WTC11 (cell line): ENCODE measurements around the gene IGLL1. TPM values are rescaled to one million over a fixed set of nuclear protein-coding genes. Genes with fewer than 3 reads are reported as not detected.

Source experiments
- ATAC-seq: fragments of 200-7000 bp; cut with Tn5 transposase; 2 replicates; pipeline ENCODE4 v1.10.0; 2021; ENCODE audit warnings: mild to moderate bottlenecking, moderate library complexity
- CTCF ChIA-PET: fragments of 300-600 bp; sonication (Branson Sonifier 250); formaldehyde crosslinking; loops from one replicate; lab custom pipeline; 2021; ENCODE audit warnings: antibody characterized with exemption; lab: Charles Lee
- POLR2A ChIA-PET: fragments of 350-600 bp; sonication (Branson Sonifier 250); formaldehyde crosslinking; loops from one replicate; lab custom pipeline; 2021; ENCODE audit warnings: antibody characterized with exemption; lab: Charles Lee
- DNase-seq: peaks from one replicate; pipeline ENCODE4 v3.0.0; 2021; ENCODE audit warnings: low spot score
- H3K27ac Mint-ChIP-seq: 2 replicates; pipeline ENCODE4 v1.8.0; 2021; ENCODE audit warnings: mixed read lengths
- H3K27me3 Mint-ChIP-seq: 2 replicates; pipeline ENCODE4 v1.8.0; 2021; ENCODE audit warnings: low read depth, mild to moderate bottlenecking, moderate library complexity, mixed read lengths
- H3K36me3 Mint-ChIP-seq: 2 replicates; pipeline ENCODE4 v1.8.0; 2021; ENCODE audit warnings: mixed read lengths
- H3K4me1 Mint-ChIP-seq: 2 replicates; pipeline ENCODE4 v1.8.0; 2022; ENCODE audit warnings: mixed read lengths
- H3K4me3 Mint-ChIP-seq: 2 replicates; pipeline ENCODE4 v1.8.0; 2021; ENCODE audit warnings: mild to moderate bottlenecking, moderate library complexity, mixed read lengths
- H3K9me3 Mint-ChIP-seq: 2 replicates; pipeline ENCODE4 v1.8.0; 2021; ENCODE audit warnings: mixed read lengths
- AFF4 ChIP-seq: sonication (generic); formaldehyde crosslinking; IDR thresholded peaks from 2 replicates; pipeline ENCODE4 v1.8.1; 2023; ENCODE audit warnings: mild to moderate bottlenecking, missing genetic modification reagents, borderline replicate concordance
- ARID4B ChIP-seq: sonication (generic); formaldehyde crosslinking; IDR thresholded peaks from 2 replicates; pipeline ENCODE4 v1.8.0; 2023; ENCODE audit warnings: missing genetic modification reagents, mild to moderate bottlenecking, borderline replicate concordance
- ATF1 ChIP-seq: sonication (generic); formaldehyde crosslinking; IDR thresholded peaks from 2 replicates; pipeline ENCODE4 v1.8.1; 2023; ENCODE audit warnings: mild to moderate bottlenecking, moderate library complexity, missing genetic modification reagents
- E2F5 ChIP-seq: sonication (generic); formaldehyde crosslinking; IDR thresholded peaks from 2 replicates; pipeline ENCODE4 v1.8.1; 2022; ENCODE audit warnings: mild to moderate bottlenecking, moderate library complexity, missing genetic modification reagents
- ELF4 ChIP-seq: sonication (generic); formaldehyde crosslinking; IDR thresholded peaks from 2 replicates; pipeline ENCODE4 v1.8.1; 2022; ENCODE audit warnings: low read depth, mild to moderate bottlenecking, moderate library complexity, missing genetic modification reagents
- FOXJ3 ChIP-seq: sonication (generic); formaldehyde crosslinking; IDR thresholded peaks from 2 replicates; pipeline ENCODE4 v1.9.0; 2021; ENCODE audit warnings: missing genetic modification reagents, mild to moderate bottlenecking, borderline replicate concordance
- GABPB1 ChIP-seq: sonication (generic); formaldehyde crosslinking; IDR thresholded peaks from 2 replicates; pipeline ENCODE4 v1.8.1; 2023; ENCODE audit warnings: mild to moderate bottlenecking, missing genetic modification reagents
- GRHL2 ChIP-seq: fragments of 250-450 bp; sonication (Bioruptor Pico); IDR thresholded peaks from 2 replicates; pipeline ENCODE4 v1.8.0; 2022; ENCODE audit warnings: mild to moderate bottlenecking, moderate library complexity; ENCODE audit not compliant: insufficient replicate concordance, severe bottlenecking
- HMGXB4 ChIP-seq: sonication (generic); formaldehyde crosslinking; IDR thresholded peaks from 2 replicates; pipeline ENCODE4 v1.8.1; 2023; ENCODE audit warnings: mild to moderate bottlenecking, moderate library complexity, missing genetic modification reagents
- NFATC4 ChIP-seq: fragments of 250-450 bp; sonication (Bioruptor Pico); IDR thresholded peaks from 2 replicates; pipeline ENCODE4 v1.9.0; 2021; ENCODE audit warnings: mild to moderate bottlenecking
- NFYB ChIP-seq: sonication (generic); formaldehyde crosslinking; conservative IDR thresholded peaks from 2 replicates; pipeline ENCODE4 v1.8.0; 2022; ENCODE audit warnings: low read depth, missing genetic modification reagents
- NR3C1 ChIP-seq: sonication (generic); formaldehyde crosslinking; conservative IDR thresholded peaks from 2 replicates; pipeline ENCODE4 v1.8.1; 2023; ENCODE audit warnings: low read depth, mild to moderate bottlenecking, missing genetic modification reagents
- SMAD3 ChIP-seq: sonication (generic); formaldehyde crosslinking; IDR thresholded peaks from 2 replicates; pipeline ENCODE4 v1.8.0; 2022; ENCODE audit warnings: missing genetic modification reagents, mild to moderate bottlenecking, borderline replicate concordance
- STAT6 ChIP-seq: sonication (generic); formaldehyde crosslinking; conservative IDR thresholded peaks from 2 replicates; pipeline ENCODE4 v1.8.1; 2023; ENCODE audit warnings: mild to moderate bottlenecking, low read depth, missing genetic modification reagents, moderate library complexity
- ZMAT4 ChIP-seq: fragments of 250-450 bp; sonication (Bioruptor Pico); IDR thresholded peaks from 2 replicates; pipeline ENCODE4 v1.9.0; 2021; ENCODE audit warnings: mild to moderate bottlenecking
- ZNF317 ChIP-seq: sonication (generic); formaldehyde crosslinking; IDR thresholded peaks from 2 replicates; pipeline ENCODE4 v1.8.1; 2023; ENCODE audit warnings: low read depth, mild to moderate bottlenecking, moderate library complexity, missing genetic modification reagents, borderline replicate concordance
- ZNF425 ChIP-seq: fragments of 250-450 bp; sonication (Bioruptor Pico); conservative IDR thresholded peaks from 2 replicates; pipeline ENCODE4 v1.9.0; 2021; ENCODE audit warnings: mild to moderate bottlenecking
- total RNA-seq: library from RNA; stranded (reverse); gene quantifications from 3 replicates; pipeline ENCODE4 v1.2.3, GENCODE V29; 2021

IGLL1 gene
- total RNA-seq, 1 experiment from 2014 or later = not detected

GRCh38 chr22:23564276-23564675, 15.8 kb downstream of the IGLL1 start:
- DNase-seq (no peak), ATAC-seq (no peak)
- Mint-ChIP-seq H3K9me3 (no peaks in the 10 kb centered on the region), H3K4me1 (peaks cover 12% of the 10 kb centered on the region), H3K27me3 (peaks cover 58% of the 10 kb centered on the region), H3K27ac (no peak overlapping the region), H3K4me3 (no peak overlapping the region), H3K36me3 (no peaks in the 10 kb centered on the region)
- ChIA-PET POLR2A (no interaction called here), CTCF (interaction anchor here (2.6 kb wide), 1 partner anchor 27 kb away, joined by 14 read pairs; no protein-coding TSS in a partner anchor)
- TF ChIP-seq STAT6 = no peak
- TF ChIP-seq E2F5 = no peak
- TF ChIP-seq AFF4 = no peak
- TF ChIP-seq ZMAT4 (CRISPR knock-in tag) = no peak

- no peak overlapping the region for H3K27ac Mint-ChIP-seq
- peaks cover 50% of the 10 kb centered on the region for H3K27me3 Mint-ChIP-seq
- no peaks in the 10 kb centered on the region for H3K36me3 Mint-ChIP-seq
- ATAC-seq = no peak
- H3K9me3 Mint-ChIP-seq = no peaks in the 10 kb centered on the region
- peaks cover 12% of the 10 kb centered on the region for H3K4me1 Mint-ChIP-seq
- POLR2A ChIA-PET = interaction anchor here (0.7 kb wide), 1 partner anchor 81 kb away, joined by 5 read pairs; no protein-coding TSS in a partner anchor
- DNase-seq = no peak
- CTCF ChIA-PET = no interaction called here
- no peak overlapping the region for H3K4me3 Mint-ChIP-seq
- TF ChIP-seq ELF4 (no peak), NR3C1 (CRISPR knock-in tag) (no peak), HMGXB4 (CRISPR knock-in tag) (no peak), SMAD3 (CRISPR knock-in tag) (no peak), NFYB (CRISPR knock-in tag) (no peak), FOXJ3 (CRISPR knock-in tag) (no peak), ZNF425 (no peak), ARID4B (CRISPR knock-in tag) (no peak), GABPB1 (CRISPR knock-in tag) (no peak), E2F5 (no peak), ZNF317 (CRISPR knock-in tag) (no peak), GRHL2 (CRISPR knock-in tag) (no peak), NFATC4 (no peak), ATF1 (CRISPR knock-in tag) (no peak)
Observed at GRCh38 chr22:23563111-23563510, 17.0 kb downstream of the IGLL1 start.
